Measurements from ENCODE around the gene MAPK7. TPM values are rescaled to one million over a fixed set of nuclear protein-coding genes. Genes with fewer than 3 reads are reported as not detected.

The MAPK7 gene
- total and polyA plus RNA-seq, 2 experiments from 2014 or later = 21.2 to 28.6 TPM

DNA sequence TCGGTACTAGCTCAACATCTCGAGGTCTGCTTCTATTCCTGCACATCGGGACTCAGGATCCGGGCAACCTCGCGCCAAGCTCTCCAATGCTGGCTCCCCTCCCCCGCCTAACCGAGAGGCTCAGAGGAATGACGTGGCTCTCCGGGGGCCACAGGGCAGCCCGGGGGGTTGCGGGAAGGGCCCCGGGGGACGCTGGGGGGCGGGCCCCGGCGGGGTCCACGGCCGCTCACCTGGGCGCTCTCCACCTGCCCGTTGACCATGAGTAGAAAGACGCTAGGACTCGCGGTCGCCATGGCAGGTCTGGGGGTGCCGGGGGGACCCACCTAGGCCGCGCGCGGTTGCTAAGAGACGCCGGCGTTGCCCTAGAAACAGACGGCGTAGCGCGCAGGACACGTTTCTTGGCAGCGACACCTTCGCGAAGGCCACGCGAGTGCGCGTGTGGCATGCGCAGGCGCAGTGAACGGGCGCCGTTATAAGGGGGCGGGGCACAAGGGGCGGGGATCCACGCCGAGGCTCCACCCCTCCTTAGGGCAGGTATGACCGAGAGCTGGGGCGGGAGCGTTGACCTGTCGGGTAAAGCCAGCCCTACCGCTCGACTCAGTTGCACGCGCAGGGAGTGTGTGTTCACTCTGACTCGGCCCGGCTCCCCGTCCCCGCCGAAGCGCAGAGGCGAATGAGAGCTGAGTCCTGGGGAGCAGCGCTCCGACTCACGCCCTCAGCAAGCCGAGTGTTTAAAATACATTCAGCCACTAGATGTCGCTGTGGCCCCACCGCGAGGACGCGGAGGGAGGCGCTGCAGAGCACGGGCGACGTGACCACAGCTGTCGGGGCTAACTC, 15.8 kb upstream of the MAPK7 start, which contains the start of gene B9D1:
B9D1 (minus strand) TSS at position 447 of the 837 bp plus-strand sequence; CDS start at position 293, 154 bp downstream.
- H3K4me1 ChIP-seq (ENCODE audit: insufficient read depth) = peaks cover 7% of the 10 kb centered on the region; the same call in 1 of the 2 replicates
- no peaks in the 10 kb centered on the region for H4K20me1 ChIP-seq (ENCODE audit: insufficient read depth)
- H3K9me2 ChIP-seq (ENCODE audit: insufficient read depth) = no peaks in the 10 kb centered on the region
- TF ChIP-seq EZH2 (IDR thresholded peaks at IDR 0.05; ENCODE audit: insufficient read depth, poor library complexity, severe bottlenecking) (no peak), EZH2phosphoT487 (IDR thresholded peaks at IDR 0.05; ENCODE audit: insufficient read depth, low read depth) (no peak)
- H3K9ac ChIP-seq = peak within 1 kb of the TSS; percentile 88
- peak within 1 kb of the TSS; percentile 87 for H2AFZ ChIP-seq
- no peaks in the 10 kb centered on the region for H3K9me3 ChIP-seq (ENCODE audit: low read depth)
- in situ Hi-C loops (cut with MboI) = loop anchor here (10.0 to 25.0 kb wide), 2 partner anchors 300 to 402 kb away; no protein-coding TSS in a partner anchor
- no peaks in the 10 kb centered on the region for H3K27me3 ChIP-seq (replicated peaks; ENCODE audit: insufficient read depth)
- peak; percentile 97 for DNase-seq
- H3K79me2 ChIP-seq (ENCODE audit: insufficient read depth) = no peaks in the 10 kb centered on the region
- H3K27ac ChIP-seq = peak within 1 kb of the TSS; percentile 71
- H3K4me2 ChIP-seq (ENCODE audit: unreplicated experiment) = peak within 1 kb of the TSS; percentile 77
- H3K4me3 ChIP-seq = peak within 1 kb of the TSS; percentile 76
- H3F3A ChIP-seq (ENCODE audit: insufficient read depth) = no peaks in the 10 kb centered on the region
- no peaks in the 10 kb centered on the region for H3K36me3 ChIP-seq (ENCODE audit: low read depth)
- WGBS, 2 experiments (ENCODE audit: low coverage in 1 of 2, low lambda C conversion rate in 2 of 2, missing lambda C conversion rate in 2 of 2) = 1 to 2% methylated on average over 64 to 83 of the region's 83 CpGs

DNA sequence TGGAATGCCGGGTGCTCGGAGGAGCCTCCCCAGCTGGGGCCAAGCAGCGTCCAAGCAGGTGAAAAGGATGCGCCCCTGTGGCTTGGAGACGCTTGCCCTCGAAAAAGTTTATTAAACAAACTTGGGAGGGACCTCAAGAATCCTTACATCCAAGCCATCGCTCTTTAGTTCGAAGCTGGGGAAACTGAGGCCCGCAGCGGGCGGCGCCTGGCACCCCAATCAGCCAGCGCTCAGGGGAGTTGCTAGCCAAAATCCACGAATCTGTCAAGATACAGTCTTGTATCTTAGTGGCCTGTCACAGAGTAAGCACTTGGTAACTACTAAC, 15.2 kb upstream of the MAPK7 start:
- Histone ChIP-seq H3K79me2 (ENCODE audit: insufficient read depth) (no peaks in the 10 kb centered on the region), H2AFZ (peak overlapping the region; percentile 87), H3K27ac (no peak overlapping the region), H3K27me3 (replicated peaks; ENCODE audit: insufficient read depth) (no peaks in the 10 kb centered on the region), H3K4me3 (peak overlapping the region; percentile 76), H3K9ac (peak overlapping the region; percentile 88; the same call in 1 of the 2 replicates), H4K20me1 (ENCODE audit: insufficient read depth) (no peaks in the 10 kb centered on the region), H3K9me3 (ENCODE audit: low read depth) (no peaks in the 10 kb centered on the region), H3K36me3 (ENCODE audit: low read depth) (no peaks in the 10 kb centered on the region), H3K9me2 (ENCODE audit: insufficient read depth) (no peaks in the 10 kb centered on the region), H3K4me2 (ENCODE audit: unreplicated experiment) (peak overlapping the region; percentile 77), H3K4me1 (ENCODE audit: insufficient read depth) (peaks cover 7% of the 10 kb centered on the region; the same call in 1 of the 2 replicates), H3F3A (ENCODE audit: insufficient read depth) (no peaks in the 10 kb centered on the region; the same call in 1 of the 2 replicates)
- in situ Hi-C loops (cut with MboI) = loop anchor here (10.0 to 25.0 kb wide), 2 partner anchors 299 to 402 kb away; no protein-coding TSS in a partner anchor
- DNase-seq = no peak
- 20 to 21% methylated on average over 14 of the region's 14 CpGs for WGBS, 2 experiments (ENCODE audit: low coverage in 1 of 2, low lambda C conversion rate in 2 of 2, missing lambda C conversion rate in 2 of 2)
- no peak for TF ChIP-seq EZH2phosphoT487 (IDR thresholded peaks at IDR 0.05; ENCODE audit: insufficient read depth, low read depth)

DNA sequence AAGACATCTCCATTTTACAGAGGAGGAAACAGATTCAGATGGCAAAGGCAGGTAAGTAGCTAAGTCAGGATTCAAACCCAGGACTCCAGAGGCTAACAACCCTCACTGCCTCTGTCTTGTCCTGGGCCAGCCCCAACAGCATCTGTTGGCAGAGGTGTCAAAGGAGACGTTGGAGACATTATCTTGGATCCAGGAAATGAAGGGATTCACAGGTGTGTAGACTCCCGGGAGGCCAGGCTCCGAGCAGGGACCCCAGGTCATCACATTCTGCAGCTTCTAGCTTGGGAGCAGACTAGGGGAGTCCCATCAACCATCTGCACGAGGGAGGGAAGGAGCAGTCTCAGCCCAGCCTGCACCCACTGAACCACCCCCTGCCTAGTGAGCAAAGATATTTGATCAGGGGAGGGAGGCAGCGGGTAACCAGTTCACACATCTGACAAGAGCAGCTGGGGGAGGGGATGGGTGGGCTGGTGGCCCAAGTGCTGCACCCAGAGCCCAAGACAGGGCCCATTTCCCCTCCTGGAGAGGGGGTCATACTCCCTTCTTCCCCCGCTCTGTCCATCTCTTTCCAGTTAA, 14.8 kb upstream of the MAPK7 start:
- no peaks in the 10 kb centered on the region for H4K20me1 ChIP-seq (ENCODE audit: insufficient read depth)
- 62 to 65% methylated on average over 6 of the region's 6 CpGs for WGBS, 2 experiments (ENCODE audit: low coverage in 1 of 2, low lambda C conversion rate in 2 of 2, missing lambda C conversion rate in 2 of 2)
- H3K27me3 ChIP-seq (replicated peaks; ENCODE audit: insufficient read depth) = no peaks in the 10 kb centered on the region
- in situ Hi-C loops (cut with MboI) = loop anchor here (10.0 to 25.0 kb wide), 2 partner anchors 299 to 401 kb away; no protein-coding TSS in a partner anchor
- H3K36me3 ChIP-seq (ENCODE audit: low read depth) = no peaks in the 10 kb centered on the region
- H3K4me1 ChIP-seq (ENCODE audit: insufficient read depth) = peaks cover 7% of the 10 kb centered on the region; the same call in 1 of the 2 replicates
- DNase-seq = no peak
- peaks cover 4% of the 10 kb centered on the region for H3F3A ChIP-seq (ENCODE audit: insufficient read depth)
- no peak for TF ChIP-seq EZH2phosphoT487 (IDR thresholded peaks at IDR 0.05; ENCODE audit: insufficient read depth, low read depth)
- no peak overlapping the region for H3K4me2 ChIP-seq (ENCODE audit: unreplicated experiment)
- no peaks in the 10 kb centered on the region for H3K9me3 ChIP-seq (ENCODE audit: low read depth)
- no peaks in the 10 kb centered on the region for H3K79me2 ChIP-seq (ENCODE audit: insufficient read depth)
- no peak overlapping the region for H3K9ac ChIP-seq
- H2AFZ ChIP-seq = no peak overlapping the region
- H3K4me3 ChIP-seq = no peak overlapping the region
- H3K9me2 ChIP-seq (ENCODE audit: insufficient read depth) = no peaks in the 10 kb centered on the region
- no peak overlapping the region for H3K27ac ChIP-seq

DNA sequence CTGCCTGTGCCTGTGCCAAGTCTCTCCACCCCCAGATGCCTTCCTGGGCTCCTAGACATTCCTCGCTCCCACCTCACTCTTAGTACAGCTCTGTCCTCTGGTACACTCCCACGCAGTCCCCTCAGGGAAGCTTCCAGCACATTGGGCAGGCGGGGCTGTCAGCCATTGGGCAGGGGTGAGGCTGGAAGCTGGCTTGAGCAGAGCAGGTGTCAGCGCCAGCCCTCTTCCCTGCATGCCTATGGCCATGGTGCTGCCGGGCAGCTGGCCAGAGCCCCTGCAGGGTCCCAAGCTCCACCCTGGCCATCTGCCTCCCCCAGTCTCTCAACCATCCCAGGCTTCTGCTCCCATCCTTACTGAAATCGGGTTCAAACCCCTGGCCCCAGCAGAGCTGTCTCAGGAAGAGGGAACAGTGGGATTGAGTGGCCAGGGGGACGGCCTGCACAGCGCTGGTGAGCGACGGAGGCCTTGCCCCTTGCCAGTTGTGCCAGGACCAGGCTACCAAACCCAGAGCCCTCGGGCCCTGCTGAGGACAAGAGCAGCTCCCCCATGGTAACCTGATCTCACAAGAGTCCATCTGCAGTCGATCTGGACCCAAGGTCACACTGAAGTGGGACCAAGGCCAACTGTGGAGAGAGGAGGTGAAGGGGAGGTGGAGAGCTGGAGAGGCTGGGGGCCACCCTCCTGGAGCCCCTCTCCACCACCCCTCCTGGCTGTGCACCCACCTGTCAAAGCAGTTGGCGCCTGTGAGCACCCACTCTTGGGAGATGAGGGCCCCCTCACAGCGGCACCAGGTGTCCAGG, 13.4 kb upstream of the MAPK7 start:
- DNase-seq = peak; percentile 51

More for the DNA sequence above, 13.4 kb upstream of the MAPK7 start:
- Histone ChIP-seq H4K20me1 (ENCODE audit: insufficient read depth) (no peaks in the 10 kb centered on the region), H3K9ac (no peak overlapping the region), H3K36me3 (ENCODE audit: low read depth) (no peaks in the 10 kb centered on the region), H2AFZ (no peak overlapping the region), H3K9me3 (ENCODE audit: low read depth) (no peaks in the 10 kb centered on the region), H3F3A (ENCODE audit: insufficient read depth) (peaks cover 5% of the 10 kb centered on the region), H3K4me3 (no peak overlapping the region), H3K27ac (no peak overlapping the region), H3K27me3 (replicated peaks; ENCODE audit: insufficient read depth) (no peaks in the 10 kb centered on the region), H3K4me2 (ENCODE audit: unreplicated experiment) (no peak overlapping the region), H3K4me1 (ENCODE audit: insufficient read depth) (peaks cover 7% of the 10 kb centered on the region; the same call in 1 of the 2 replicates), H3K9me2 (ENCODE audit: insufficient read depth) (no peaks in the 10 kb centered on the region), H3K79me2 (ENCODE audit: insufficient read depth) (no peaks in the 10 kb centered on the region)
- WGBS, 2 experiments (ENCODE audit: low coverage in 1 of 2, low lambda C conversion rate in 2 of 2, missing lambda C conversion rate in 2 of 2) = 76 to 79% methylated on average over 14 of the region's 14 CpGs
- TF ChIP-seq EZH2 (IDR thresholded peaks at IDR 0.05; ENCODE audit: insufficient read depth, poor library complexity, severe bottlenecking) = no peak
- TF ChIP-seq EZH2phosphoT487 (IDR thresholded peaks at IDR 0.05; ENCODE audit: insufficient read depth, low read depth) = no peak
- in situ Hi-C loops (cut with MboI) = loop anchor here (5.0 to 25.0 kb wide), 3 partner anchors 87 to 400 kb away; no protein-coding TSS in a partner anchor

All from GM23248 (cell line).